Lower lobe of right lung (tissue), 2 donors: ENCODE results near the gene MARCO. TPM values are rescaled to one million over a fixed set of nuclear protein-coding genes. Genes with fewer than 3 reads are reported as not detected.
"Not testable (repeated sequence)": the region's sequence is repeated elsewhere in the genome, so short reads cannot be mapped to it uniquely, and the experiment has no call there.

ENCODE experiments used
- ATAC-seq, 2 donors: fragments of 200-7000 bp; cut with Tn5 transposase; one replicate each; pipeline ENCODE4 v1.9.1; 2020 to 2022; ENCODE audit warnings: mild to moderate bottlenecking in 2 of 2, moderate library complexity in 2 of 2
- DNase-seq: peaks from one replicate; pipeline ENCODE4 v3.0.0-alpha.2; 2020
- H3K27ac ChIP-seq: fragments of 200-600 bp; one replicate; pipeline ENCODE4 v1.8.0; 2022
- H3K27me3 ChIP-seq: fragments of 200-600 bp; one replicate; pipeline ENCODE4 v1.8.0; 2022; ENCODE audit warnings: low read depth
- H3K36me3 ChIP-seq: fragments of 200-600 bp; one replicate; pipeline ENCODE4 v1.8.0; 2022; ENCODE audit warnings: mild to moderate bottlenecking
- H3K4me1 ChIP-seq: fragments of 200-600 bp; one replicate; pipeline ENCODE4 v1.8.0; 2022
- H3K4me3 ChIP-seq: fragments of 200-600 bp; one replicate; pipeline ENCODE4 v1.8.0; 2022; ENCODE audit warnings: mild to moderate bottlenecking
- H3K9me3 ChIP-seq: fragments of 200-600 bp; one replicate; pipeline ENCODE4 v1.8.0; 2022
- intact Hi-C: fragments of 100-400 bp; cut with DNase I; formaldehyde crosslinking; loops from one replicate; pipeline ENCODE4 v1.11.0; 2022
- total RNA-seq: library from RNA; stranded (reverse); fragmentation: NEBNext Ultra II Directional; extraction: Animal tissue kit (Norgen Biotek cat#: 25700); gene quantifications from one replicate; pipeline ENCODE4 v1.2.1, GENCODE V29; 2021
- TF ChIP-seq, protein P1 (sequence below): fragments of 200-600 bp; IDR thresholded peaks from one replicate; pipeline ENCODE4 v1.8.0; 2022; ENCODE audit warnings: antibody characterized with exemption, mild to moderate bottlenecking
- donor health status: DM: no; HTN: yes; CAD: no; lungs with severe emphysema.

The MARCO gene
- total RNA-seq, 1 donor from 2014 or later, result 491 TPM

DNA sequence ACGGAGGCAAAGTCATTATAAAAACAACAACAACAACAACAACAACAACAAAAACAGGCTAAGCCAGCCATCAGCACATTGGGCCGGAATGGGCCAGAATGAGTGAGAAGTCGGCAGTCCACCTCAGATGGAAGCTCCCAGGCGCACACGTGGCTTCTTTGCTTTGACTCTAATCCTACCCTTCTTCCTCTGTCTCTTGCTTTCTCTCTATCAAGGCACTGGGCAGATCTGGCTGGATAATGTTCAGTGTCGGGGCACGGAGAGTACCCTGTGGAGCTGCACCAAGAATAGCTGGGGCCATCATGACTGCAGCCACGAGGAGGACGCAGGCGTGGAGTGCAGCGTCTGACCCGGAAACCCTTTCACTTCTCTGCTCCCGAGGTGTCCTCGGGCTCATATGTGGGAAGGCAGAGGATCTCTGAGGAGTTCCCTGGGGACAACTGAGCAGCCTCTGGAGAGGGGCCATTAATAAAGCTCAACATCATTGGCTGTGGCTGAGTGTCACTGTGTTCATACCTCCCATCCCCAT lies 52.2 kb downstream of the MARCO start:
- TF ChIP-seq, protein P1, sequence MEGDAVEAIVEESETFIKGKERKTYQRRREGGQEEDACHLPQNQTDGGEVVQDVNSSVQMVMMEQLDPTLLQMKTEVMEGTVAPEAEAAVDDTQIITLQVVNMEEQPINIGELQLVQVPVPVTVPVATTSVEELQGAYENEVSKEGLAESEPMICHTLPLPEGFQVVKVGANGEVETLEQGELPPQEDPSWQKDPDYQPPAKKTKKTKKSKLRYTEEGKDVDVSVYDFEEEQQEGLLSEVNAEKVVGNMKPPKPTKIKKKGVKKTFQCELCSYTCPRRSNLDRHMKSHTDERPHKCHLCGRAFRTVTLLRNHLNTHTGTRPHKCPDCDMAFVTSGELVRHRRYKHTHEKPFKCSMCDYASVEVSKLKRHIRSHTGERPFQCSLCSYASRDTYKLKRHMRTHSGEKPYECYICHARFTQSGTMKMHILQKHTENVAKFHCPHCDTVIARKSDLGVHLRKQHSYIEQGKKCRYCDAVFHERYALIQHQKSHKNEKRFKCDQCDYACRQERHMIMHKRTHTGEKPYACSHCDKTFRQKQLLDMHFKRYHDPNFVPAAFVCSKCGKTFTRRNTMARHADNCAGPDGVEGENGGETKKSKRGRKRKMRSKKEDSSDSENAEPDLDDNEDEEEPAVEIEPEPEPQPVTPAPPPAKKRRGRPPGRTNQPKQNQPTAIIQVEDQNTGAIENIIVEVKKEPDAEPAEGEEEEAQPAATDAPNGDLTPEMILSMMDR, result no peak
- Histone ChIP-seq H3K4me3 (no peak overlapping the region), H3K27me3 (no peaks in the 10 kb centered on the region), H3K4me1 (no peaks in the 10 kb centered on the region), H3K9me3 (no peaks in the 10 kb centered on the region), H3K27ac (no peak overlapping the region), H3K36me3 (no peaks in the 10 kb centered on the region)
- intact Hi-C loops, result no loop called here
- ATAC-seq (peak in 1 of 2 donors; percentile 45), DNase-seq (no peak)

DNA sequence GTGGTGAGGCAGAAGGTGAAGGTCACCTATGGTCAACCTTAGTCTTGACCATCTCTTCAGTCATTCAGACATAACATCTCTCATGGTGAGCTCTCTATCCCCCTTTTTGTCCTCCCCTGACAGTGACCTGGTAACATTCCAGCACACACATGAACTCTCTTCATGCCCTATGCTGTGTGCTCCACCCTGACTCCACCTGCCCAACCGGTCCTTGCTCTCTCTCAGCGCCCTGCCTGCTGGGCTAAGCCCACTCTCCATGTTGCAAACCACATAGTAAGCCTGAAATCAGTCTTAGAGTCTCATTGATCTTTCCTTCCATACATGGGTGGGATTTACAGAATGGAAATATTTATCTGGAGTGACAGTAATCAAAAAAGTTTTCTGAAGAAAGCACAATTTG lies 52.8 kb downstream of the MARCO start:
- Histone ChIP-seq H3K4me3 (no peak overlapping the region), H3K36me3 (no peaks in the 10 kb centered on the region), H3K27ac (no peak overlapping the region), H3K27me3 (no peaks in the 10 kb centered on the region), H3K9me3 (no peaks in the 10 kb centered on the region), H3K4me1 (no peaks in the 10 kb centered on the region)
- intact Hi-C loops, result no loop called here
- DNase-seq (no peak), ATAC-seq (peak in 1 of 2 donors; percentile 17)
- TF ChIP-seq, protein P1, result no peak

DNA sequence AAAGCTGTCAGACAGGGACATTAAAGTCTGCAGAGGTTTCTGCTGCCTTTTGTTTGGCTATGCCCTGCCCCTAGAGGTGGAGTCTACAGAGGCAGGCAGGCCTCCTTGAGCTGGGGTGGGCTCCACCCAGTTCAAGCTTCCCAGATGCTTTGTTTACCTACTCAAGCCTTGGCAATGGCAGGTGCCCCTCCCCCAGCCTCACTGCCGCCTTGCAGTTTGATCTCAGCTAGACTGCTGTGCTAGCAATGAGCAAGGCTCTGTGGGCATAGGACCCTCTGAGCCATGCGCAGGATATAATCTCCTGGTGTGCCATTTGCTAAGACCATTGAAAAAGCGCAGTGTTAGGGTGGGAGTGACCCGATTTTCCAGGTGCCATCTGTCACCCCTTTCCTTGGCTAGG lies 61.9 kb downstream of the MARCO start:
- H3K4me3 ChIP-seq, DNase-seq, H3K4me1 ChIP-seq, ATAC-seq, H3K9me3 ChIP-seq, intact Hi-C loops, H3K36me3 ChIP-seq, H3K27ac ChIP-seq, H3K27me3 ChIP-seq: not testable (repeated sequence)

DNA sequence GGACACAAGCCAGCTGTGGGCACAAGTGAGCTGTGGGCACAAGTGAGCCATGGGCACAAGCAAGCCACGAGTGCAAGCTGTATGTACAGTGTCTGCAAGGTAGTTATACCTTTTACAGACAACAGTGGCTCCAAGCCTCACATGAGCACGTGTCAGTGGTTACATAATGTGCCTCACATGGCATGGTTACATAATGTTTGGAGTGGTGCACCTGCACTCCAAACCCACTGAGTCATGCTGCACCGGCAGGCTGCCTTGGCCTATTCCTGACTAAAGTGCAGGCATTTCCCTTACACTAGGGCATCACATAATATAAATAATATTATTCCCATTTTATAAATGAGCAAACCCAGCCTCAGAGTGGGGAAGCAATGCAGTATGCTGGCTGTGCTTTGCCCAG lies 62.6 kb downstream of the MARCO start:
- intact Hi-C loops, result no loop called here
- no peak overlapping the region for H3K4me3 ChIP-seq
- DNase-seq, result no peak
- H3K9me3 ChIP-seq, result peaks cover 4% of the 10 kb centered on the region
- no peak overlapping the region for H3K27ac ChIP-seq
- H3K4me1 ChIP-seq, result no peaks in the 10 kb centered on the region
- ATAC-seq, result peak; percentile 46 to 55
- no peaks in the 10 kb centered on the region for H3K36me3 ChIP-seq
- peaks cover 7% of the 10 kb centered on the region for H3K27me3 ChIP-seq
- TF ChIP-seq, protein P1, result no peak

DNA sequence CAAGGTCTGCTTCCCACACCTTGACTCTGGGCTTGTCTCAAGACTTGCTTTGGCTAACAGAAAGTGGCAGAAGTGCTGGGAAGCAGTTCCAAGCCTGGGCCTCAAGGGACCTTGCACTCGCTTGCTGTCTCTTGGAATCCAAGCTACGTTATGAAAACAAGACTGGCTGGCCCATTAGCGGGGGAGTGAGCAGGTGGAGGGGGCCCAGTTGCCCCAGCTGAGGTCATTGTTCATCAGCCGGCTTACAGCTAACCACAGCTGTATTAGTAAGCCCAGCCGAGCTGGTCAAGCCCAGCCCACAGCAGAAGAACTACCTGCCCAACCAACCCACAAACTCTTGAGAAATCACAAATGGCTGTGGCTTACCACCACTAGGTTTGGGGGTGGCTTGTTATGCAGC lies 63.1 kb downstream of the MARCO start:
- no peaks in the 10 kb centered on the region for H3K36me3 ChIP-seq
- TF ChIP-seq, protein P1, result no peak
- intact Hi-C loops, result no loop called here
- H3K4me3 ChIP-seq, result no peak overlapping the region
- H3K9me3 ChIP-seq, result peaks cover 4% of the 10 kb centered on the region
- H3K27me3 ChIP-seq, result peaks cover 9% of the 10 kb centered on the region
- DNase-seq, result no peak
- H3K4me1 ChIP-seq, result no peaks in the 10 kb centered on the region
- no peak for ATAC-seq
- H3K27ac ChIP-seq, result no peak overlapping the region

DNA sequence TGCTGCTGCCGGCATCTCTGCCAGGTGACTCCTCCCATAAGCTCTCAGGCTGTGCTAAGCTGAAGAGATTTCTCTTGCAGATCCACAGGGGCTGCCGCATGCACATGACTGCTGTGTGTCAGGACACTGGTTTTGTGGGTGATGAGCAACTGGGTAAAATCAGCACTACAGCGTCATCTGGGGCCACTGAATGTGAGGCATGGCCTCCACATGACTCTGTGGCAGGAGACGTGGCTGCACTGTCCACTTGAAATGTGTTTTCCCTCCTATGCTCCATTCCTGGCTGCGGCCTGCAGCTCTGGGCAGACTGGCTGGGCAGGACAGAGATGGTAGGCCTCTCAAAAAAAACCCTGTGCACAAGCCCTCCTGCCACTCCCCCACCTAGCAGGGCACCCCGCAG lies 63.6 kb downstream of the MARCO start:
- Histone ChIP-seq H3K9me3 (peaks cover 4% of the 10 kb centered on the region), H3K27me3 (peaks cover 14% of the 10 kb centered on the region), H3K4me3 (no peak overlapping the region), H3K4me1 (no peaks in the 10 kb centered on the region), H3K36me3 (no peaks in the 10 kb centered on the region), H3K27ac (no peak overlapping the region)
- intact Hi-C loops, result no loop called here
- ATAC-seq (no peak), DNase-seq (no peak)
- TF ChIP-seq, protein P1, result no peak
